Measurements from ENCODE around the gene SOAT1. TPM values are rescaled to one million over a fixed set of nuclear protein-coding genes. Genes with fewer than 3 reads are reported as not detected.
"Not testable (repeated sequence)": the region's sequence is repeated elsewhere in the genome, so short reads cannot be mapped to it uniquely, and the experiment has no call there.

Gene SOAT1
- total RNA-seq, 2 experiments from 2014 or later, result 35.7 to 37.2 TPM

DNA sequence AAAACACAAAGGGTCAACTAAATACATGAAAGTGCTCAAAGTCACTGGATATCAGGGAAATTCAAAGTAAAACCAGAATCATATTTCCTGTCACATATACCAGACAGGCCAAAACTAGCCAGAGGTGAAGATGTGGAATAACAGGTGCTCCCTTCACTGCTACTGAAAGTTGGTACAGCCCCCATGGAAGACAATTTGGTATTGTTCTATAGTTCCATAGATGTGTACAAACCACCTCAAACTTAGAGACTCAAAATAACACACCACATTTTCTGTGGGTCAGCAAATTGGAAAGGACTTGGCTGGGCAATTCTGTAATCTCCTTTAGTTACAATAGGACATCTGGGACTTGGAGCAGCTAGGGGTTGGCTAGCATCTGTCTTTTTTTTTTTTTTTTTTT, 24.5 kb upstream of the SOAT1 start:
- Histone ChIP-seq H3K27ac (ENCODE audit: low read depth in 1 of 2, low read length in 2 of 2) (no peak overlapping the region), H3K4me1 (ENCODE audit: insufficient read depth, low read length) (no peaks in the 10 kb centered on the region), H3K27me3 (ENCODE audit: control insufficient read depth in 1 of 2, insufficient read depth in 2 of 2, low read length in 2 of 2) (no peaks in the 10 kb centered on the region), H3K9me3 (ENCODE audit: control insufficient read depth in 1 of 2, insufficient read depth in 1 of 2, low read length in 2 of 2) (no peaks in the 10 kb centered on the region), H3K36me3 (ENCODE audit: insufficient read depth, low read length) (no peaks in the 10 kb centered on the region), H3K4me3 (ENCODE audit: low read length) (no peak overlapping the region)
- Mint-ChIP-seq H3K36me3 (ENCODE audit: low read depth) (no peaks in the 10 kb centered on the region), H3K27me3 (no peaks in the 10 kb centered on the region), H3K27ac (no peak overlapping the region), H3K4me3 (no peak overlapping the region), H3K4me1 (ENCODE audit: low read depth) (no peaks in the 10 kb centered on the region), H3K9me3 (no peaks in the 10 kb centered on the region)
- DNase-seq (no peak), ATAC-seq (ENCODE audit: poor library complexity) (no peak)
- TF ChIP-seq, protein P1, sequence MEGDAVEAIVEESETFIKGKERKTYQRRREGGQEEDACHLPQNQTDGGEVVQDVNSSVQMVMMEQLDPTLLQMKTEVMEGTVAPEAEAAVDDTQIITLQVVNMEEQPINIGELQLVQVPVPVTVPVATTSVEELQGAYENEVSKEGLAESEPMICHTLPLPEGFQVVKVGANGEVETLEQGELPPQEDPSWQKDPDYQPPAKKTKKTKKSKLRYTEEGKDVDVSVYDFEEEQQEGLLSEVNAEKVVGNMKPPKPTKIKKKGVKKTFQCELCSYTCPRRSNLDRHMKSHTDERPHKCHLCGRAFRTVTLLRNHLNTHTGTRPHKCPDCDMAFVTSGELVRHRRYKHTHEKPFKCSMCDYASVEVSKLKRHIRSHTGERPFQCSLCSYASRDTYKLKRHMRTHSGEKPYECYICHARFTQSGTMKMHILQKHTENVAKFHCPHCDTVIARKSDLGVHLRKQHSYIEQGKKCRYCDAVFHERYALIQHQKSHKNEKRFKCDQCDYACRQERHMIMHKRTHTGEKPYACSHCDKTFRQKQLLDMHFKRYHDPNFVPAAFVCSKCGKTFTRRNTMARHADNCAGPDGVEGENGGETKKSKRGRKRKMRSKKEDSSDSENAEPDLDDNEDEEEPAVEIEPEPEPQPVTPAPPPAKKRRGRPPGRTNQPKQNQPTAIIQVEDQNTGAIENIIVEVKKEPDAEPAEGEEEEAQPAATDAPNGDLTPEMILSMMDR (IDR thresholded peaks at IDR 0.05), result no peak
- CTCF ChIA-PET, result no interaction called here
- POLR2A ChIA-PET, result no interaction called here
- intact Hi-C loops (cut with DNase I, micrococcal nuclease), result no loop called here

DNA sequence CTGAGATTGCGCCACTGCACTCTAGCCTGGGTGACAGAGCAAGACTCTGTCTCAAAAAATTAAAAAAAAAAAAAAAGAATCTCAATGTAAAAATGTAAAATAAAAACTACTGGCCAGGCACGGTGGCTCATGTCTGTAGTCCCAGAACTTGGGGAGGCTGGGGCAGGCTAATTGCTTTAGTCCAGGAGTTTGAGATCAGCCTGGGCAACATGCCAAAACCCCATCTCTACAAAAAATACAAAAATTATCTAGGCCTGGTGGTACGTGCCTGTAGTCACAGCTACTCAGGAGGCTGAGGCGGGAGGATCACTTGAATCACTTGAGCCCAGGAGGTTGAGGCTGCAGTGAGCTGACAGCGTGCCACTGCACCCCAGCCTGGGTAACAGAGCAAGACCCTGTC, 19.2 kb upstream of the SOAT1 start:
- H3K4me1 Mint-ChIP-seq (ENCODE audit: low read depth); H3K27ac ChIP-seq (ENCODE audit: low read depth in 1 of 2, low read length in 2 of 2); H3K36me3 ChIP-seq (ENCODE audit: insufficient read depth, low read length); H3K9me3 Mint-ChIP-seq; H3K4me3 Mint-ChIP-seq; H3K27me3 Mint-ChIP-seq; H3K9me3 ChIP-seq (ENCODE audit: control insufficient read depth in 1 of 2, insufficient read depth in 1 of 2, low read length in 2 of 2); intact Hi-C loops (cut with DNase I, micrococcal nuclease); H3K4me3 ChIP-seq (ENCODE audit: low read length); H3K27me3 ChIP-seq (ENCODE audit: control insufficient read depth in 1 of 2, insufficient read depth in 2 of 2, low read length in 2 of 2); ATAC-seq (ENCODE audit: poor library complexity); DNase-seq; CTCF ChIA-PET; POLR2A ChIA-PET; H3K36me3 Mint-ChIP-seq (ENCODE audit: low read depth); H3K27ac Mint-ChIP-seq; H3K4me1 ChIP-seq (ENCODE audit: insufficient read depth, low read length): not testable (repeated sequence)

DNA sequence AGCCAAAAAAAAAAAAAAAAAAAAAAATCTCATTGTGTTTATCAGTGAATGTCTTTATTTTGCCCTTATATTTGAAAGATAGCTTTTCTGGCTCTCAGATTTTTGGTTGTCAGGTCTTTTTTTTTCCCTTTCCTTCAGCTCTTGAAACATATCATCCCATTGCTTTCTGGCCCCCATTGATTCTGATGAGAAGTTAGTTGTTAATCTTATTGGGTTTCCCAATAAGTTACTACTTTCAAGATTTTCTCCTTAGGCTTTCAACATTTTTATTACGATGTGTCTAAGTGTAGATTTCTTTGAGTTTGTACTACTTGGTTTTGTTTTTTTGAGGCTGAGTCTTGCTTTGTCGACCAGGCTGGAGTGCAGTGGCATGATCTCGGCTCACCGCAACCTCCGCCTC, 14.7 kb upstream of the SOAT1 start:
- no peaks in the 10 kb centered on the region for H3K4me1 ChIP-seq (ENCODE audit: insufficient read depth, low read length)
- no peaks in the 10 kb centered on the region for H3K36me3 Mint-ChIP-seq (ENCODE audit: low read depth)
- peaks cover 5% of the 10 kb centered on the region for H3K9me3 Mint-ChIP-seq
- H3K27me3 Mint-ChIP-seq, result no peaks in the 10 kb centered on the region
- no peak for ATAC-seq (ENCODE audit: poor library complexity)
- no peak overlapping the region for H3K4me3 Mint-ChIP-seq
- no peak overlapping the region for H3K27ac Mint-ChIP-seq
- no peaks in the 10 kb centered on the region for H3K4me1 Mint-ChIP-seq (ENCODE audit: low read depth)
- POLR2A ChIA-PET, result no interaction called here
- H3K4me3 ChIP-seq (ENCODE audit: low read length), result no peak overlapping the region
- no peak for DNase-seq
- H3K36me3 ChIP-seq (ENCODE audit: insufficient read depth, low read length), result no peaks in the 10 kb centered on the region
- TF ChIP-seq, protein P1 (IDR thresholded peaks at IDR 0.05), result no peak
- H3K9me3 ChIP-seq (ENCODE audit: control insufficient read depth in 1 of 2, insufficient read depth in 1 of 2, low read length in 2 of 2), result peaks cover 6 to 14% of the 10 kb centered on the region in 2 experiments
- intact Hi-C loops (cut with DNase I, micrococcal nuclease), result no loop called here
- H3K27ac ChIP-seq (ENCODE audit: low read depth in 1 of 2, low read length in 2 of 2), result no peak overlapping the region
- no peaks in the 10 kb centered on the region for H3K27me3 ChIP-seq (ENCODE audit: control insufficient read depth in 1 of 2, insufficient read depth in 2 of 2, low read length in 2 of 2)
- CTCF ChIA-PET, result no interaction called here

DNA sequence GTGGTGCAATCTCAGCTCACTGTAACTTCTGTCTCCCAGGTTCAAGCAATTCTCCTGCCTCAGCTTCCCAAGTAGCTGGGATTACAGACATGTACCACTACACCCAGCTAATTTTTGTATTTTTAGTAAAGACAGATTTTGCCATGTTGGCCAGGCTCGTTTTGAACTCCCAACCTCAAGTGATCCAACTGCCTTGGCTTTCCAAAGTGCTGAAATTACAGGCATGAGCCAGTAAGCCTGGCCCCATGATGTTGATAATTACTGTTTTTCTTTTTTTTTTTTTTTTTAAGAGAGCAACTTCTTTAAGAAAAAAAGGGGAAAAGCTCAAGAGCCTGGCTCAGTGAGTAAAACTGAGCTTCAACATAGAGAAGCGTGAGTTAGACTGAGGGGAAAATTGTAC, 9.6 kb upstream of the SOAT1 start:
- DNase-seq (no peak), ATAC-seq (ENCODE audit: poor library complexity) (no peak)
- H3K4me1 Mint-ChIP-seq (ENCODE audit: low read depth), result no peaks in the 10 kb centered on the region
- no peak overlapping the region for H3K27ac Mint-ChIP-seq
- Histone ChIP-seq H3K27me3 (ENCODE audit: control insufficient read depth in 1 of 2, insufficient read depth in 2 of 2, low read length in 2 of 2) (no peaks in the 10 kb centered on the region), H3K27ac (ENCODE audit: low read depth in 1 of 2, low read length in 2 of 2) (no peak overlapping the region), H3K4me3 (ENCODE audit: low read length) (no peak overlapping the region), H3K9me3 (ENCODE audit: control insufficient read depth in 1 of 2, insufficient read depth in 1 of 2, low read length in 2 of 2) (peaks cover 4 to 11% of the 10 kb centered on the region in 2 experiments), H3K4me1 (ENCODE audit: insufficient read depth, low read length) (no peaks in the 10 kb centered on the region), H3K36me3 (ENCODE audit: insufficient read depth, low read length) (no peaks in the 10 kb centered on the region)
- CTCF ChIA-PET, result no interaction called here
- H3K9me3 Mint-ChIP-seq, result peaks cover 3% of the 10 kb centered on the region
- POLR2A ChIA-PET, result interaction anchor here (1.8 kb wide), 1 partner anchor 9 kb away, joined by 7 read pairs; the partner anchor contains the start of gene SOAT1
- TF ChIP-seq, protein P1 (IDR thresholded peaks at IDR 0.05), result no peak
- no peak overlapping the region for H3K4me3 Mint-ChIP-seq
- intact Hi-C loops (cut with DNase I, micrococcal nuclease), result no loop called here
- H3K27me3 Mint-ChIP-seq, result no peaks in the 10 kb centered on the region
- H3K36me3 Mint-ChIP-seq (ENCODE audit: low read depth), result no peaks in the 10 kb centered on the region

All from CD4-positive, alpha-beta T cell (primary cell).